ENCODE data around the gene ZCCHC14. TPM values are rescaled to one million over a fixed set of nuclear protein-coding genes. Genes with fewer than 3 reads are reported as not detected.
A peak's percentile ranks its signal among the peaks of the same experiment; 100 is the strongest.

Gene ZCCHC14
- total and polyA plus RNA-seq, 2 of the 13 experiments (the other 11 are each of a cell fraction or from before 2014, with no cell fraction given), result 12.4 to 12.5 TPM

GRCh38 chr16:87528690-87529579, 36.1 kb upstream of the ZCCHC14 start (continued):
- TF ChIP-seq KLF9 (CRISPR knock-in tag; IDR thresholded peaks at IDR 0.05; ENCODE audit: low read depth) (peak; percentile 41; the same call in 1 of the 2 replicates), BRCA1 (CRISPR knock-in tag; IDR thresholded peaks at IDR 0.05) (0 out of 2 replicates have a peak, but pooled peaks have one; percentile 92), ZNF768 (CRISPR knock-in tag; IDR thresholded peaks at IDR 0.05) (0 out of 2 replicates have a peak, but pooled peaks have one; percentile 31), SP2 (CRISPR knock-in tag; IDR thresholded peaks at IDR 0.05) (no peak), ZFP37 (CRISPR knock-in tag; IDR thresholded peaks at IDR 0.05; ENCODE audit: borderline replicate concordance) (peak; percentile 85; the same call in 1 of the 2 replicates), TBP (CRISPR knock-in tag; IDR thresholded peaks at IDR 0.05) (no peak), KLF6 (CRISPR knock-in tag; IDR thresholded peaks at IDR 0.05) (peak; percentile 94; the same call in 1 of the 2 replicates), SIN3B (IDR thresholded peaks at IDR 0.05; ENCODE audit: low read length) (no peak), ZFYVE20 (CRISPR knock-in tag; IDR thresholded peaks at IDR 0.05; ENCODE audit: borderline replicate concordance, low read depth) (no peak), DBP (CRISPR knock-in tag; IDR thresholded peaks at IDR 0.05; ENCODE audit: not compliant biosample characterization) (peak; percentile 53), LCORL (IDR thresholded peaks at IDR 0.05) (peak; percentile 41; the same call in 1 of the 2 replicates), LCORL (CRISPR knock-in tag; IDR thresholded peaks at IDR 0.05) (peak; percentile 88), ZNF432 (CRISPR knock-in tag; IDR thresholded peaks at IDR 0.05; ENCODE audit: borderline replicate concordance) (no peak), ZFP36L1 (CRISPR knock-in tag; IDR thresholded peaks at IDR 0.05) (peak; percentile 94), TOPORS (CRISPR knock-in tag; IDR thresholded peaks at IDR 0.05) (peak; percentile 80), ETS1 (CRISPR knock-in tag; IDR thresholded peaks at IDR 0.05) (peak; percentile 29; the same call in 1 of the 2 replicates), ZFP90 (CRISPR knock-in tag; IDR thresholded peaks at IDR 0.05; ENCODE audit: borderline replicate concordance) (0 out of 2 replicates have a peak, but pooled peaks have one; percentile 65), ZNF746 (CRISPR knock-in tag; IDR thresholded peaks at IDR 0.05) (peak; percentile 82), FOXC1 (CRISPR knock-in tag; IDR thresholded peaks at IDR 0.05; ENCODE audit: borderline replicate concordance) (peak; percentile 66; the same call in 1 of the 2 replicates), ZSCAN22 (CRISPR knock-in tag; IDR thresholded peaks at IDR 0.05) (no peak; the same call in 1 of the 2 replicates)
- TF ChIP-seq, protein P1, sequence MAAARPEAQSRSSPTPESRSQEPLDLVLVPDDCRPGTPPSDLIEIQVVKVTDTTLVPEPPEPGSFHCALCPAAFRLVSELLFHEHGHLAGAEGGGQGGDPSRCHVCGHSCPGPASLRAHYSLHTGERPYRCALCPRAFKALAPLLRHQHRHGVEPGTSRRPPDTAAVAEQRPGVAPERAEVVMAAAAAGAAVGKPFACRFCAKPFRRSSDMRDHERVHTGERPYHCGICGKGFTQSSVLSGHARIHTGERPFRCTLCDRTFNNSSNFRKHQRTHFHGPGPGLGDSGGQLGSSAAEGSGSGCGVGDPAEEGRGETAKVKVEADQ (CRISPR knock-in tag; IDR thresholded peaks at IDR 0.05; ENCODE audit: borderline replicate concordance), result no peak; the same call in 1 of the 2 replicates
- TF ChIP-seq, protein P2, sequence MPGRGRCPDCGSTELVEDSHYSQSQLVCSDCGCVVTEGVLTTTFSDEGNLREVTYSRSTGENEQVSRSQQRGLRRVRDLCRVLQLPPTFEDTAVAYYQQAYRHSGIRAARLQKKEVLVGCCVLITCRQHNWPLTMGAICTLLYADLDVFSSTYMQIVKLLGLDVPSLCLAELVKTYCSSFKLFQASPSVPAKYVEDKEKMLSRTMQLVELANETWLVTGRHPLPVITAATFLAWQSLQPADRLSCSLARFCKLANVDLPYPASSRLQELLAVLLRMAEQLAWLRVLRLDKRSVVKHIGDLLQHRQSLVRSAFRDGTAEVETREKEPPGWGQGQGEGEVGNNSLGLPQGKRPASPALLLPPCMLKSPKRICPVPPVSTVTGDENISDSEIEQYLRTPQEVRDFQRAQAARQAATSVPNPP (CRISPR knock-in tag; IDR thresholded peaks at IDR 0.05), result peak; percentile 62; the same call in 1 of the 2 replicates
- TF ChIP-seq, protein P3, sequence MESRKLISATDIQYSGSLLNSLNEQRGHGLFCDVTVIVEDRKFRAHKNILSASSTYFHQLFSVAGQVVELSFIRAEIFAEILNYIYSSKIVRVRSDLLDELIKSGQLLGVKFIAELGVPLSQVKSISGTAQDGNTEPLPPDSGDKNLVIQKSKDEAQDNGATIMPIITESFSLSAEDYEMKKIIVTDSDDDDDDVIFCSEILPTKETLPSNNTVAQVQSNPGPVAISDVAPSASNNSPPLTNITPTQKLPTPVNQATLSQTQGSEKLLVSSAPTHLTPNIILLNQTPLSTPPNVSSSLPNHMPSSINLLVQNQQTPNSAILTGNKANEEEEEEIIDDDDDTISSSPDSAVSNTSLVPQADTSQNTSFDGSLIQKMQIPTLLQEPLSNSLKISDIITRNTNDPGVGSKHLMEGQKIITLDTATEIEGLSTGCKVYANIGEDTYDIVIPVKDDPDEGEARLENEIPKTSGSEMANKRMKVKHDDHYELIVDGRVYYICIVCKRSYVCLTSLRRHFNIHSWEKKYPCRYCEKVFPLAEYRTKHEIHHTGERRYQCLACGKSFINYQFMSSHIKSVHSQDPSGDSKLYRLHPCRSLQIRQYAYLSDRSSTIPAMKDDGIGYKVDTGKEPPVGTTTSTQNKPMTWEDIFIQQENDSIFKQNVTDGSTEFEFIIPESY (CRISPR knock-in tag; IDR thresholded peaks at IDR 0.05), result no peak; the same call in 1 of the 2 replicates

Measured in HepG2 (cell line).